CD4-positive, alpha-beta T cell treated with Interferon gamma for 1 hour (primary cell): ENCODE measurements around the gene ZNF778.
"Not testable (repeated sequence)": the region's sequence is repeated elsewhere in the genome, so short reads cannot be mapped to it uniquely, and the experiment has no call there.

ENCODE experiments used
- DNase-seq: peaks from one replicate; pipeline ENCODE4 v3.0.0-alpha.2; 2020

Gene ZNF778

GRCh38 chr16:89183463-89183862 lies 34.0 kb upstream of the ZNF778 start:
- no peak for DNase-seq

DNA sequence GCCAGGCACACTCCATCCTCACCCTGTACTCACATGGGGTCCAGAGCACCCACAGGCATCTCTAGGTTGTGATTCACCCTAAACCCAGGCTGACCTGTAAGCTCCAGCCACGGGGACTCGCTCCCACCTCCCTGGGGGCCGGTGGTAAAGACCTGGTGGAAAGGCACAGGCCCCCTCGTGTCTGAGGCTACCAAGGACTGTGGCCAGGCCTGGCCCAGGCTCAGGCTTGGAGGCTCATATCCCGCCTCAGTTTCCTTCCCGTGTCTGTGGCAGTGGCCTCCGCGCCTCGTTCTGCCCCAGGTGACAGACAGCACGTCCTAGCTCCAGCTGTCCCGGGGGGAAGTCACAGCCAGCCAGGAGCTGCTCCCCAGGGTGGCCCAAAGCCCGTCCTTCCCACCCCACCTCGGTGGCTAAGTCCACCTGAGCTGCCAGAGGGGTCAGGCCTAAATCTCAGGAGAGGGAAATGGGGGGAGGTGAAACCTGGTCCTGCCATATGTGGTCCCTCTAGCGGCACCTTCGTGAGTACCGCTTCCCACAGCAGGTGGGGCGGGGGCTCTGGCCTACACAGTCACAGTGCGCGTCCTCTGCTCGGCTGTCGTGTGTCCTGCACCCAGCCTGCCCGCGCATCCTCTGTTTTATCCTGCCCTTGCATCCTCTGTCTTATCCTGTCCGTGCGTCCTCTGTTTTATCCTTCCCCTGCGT lies 33.4 kb upstream of the ZNF778 start:
- no peak for DNase-seq

DNA sequence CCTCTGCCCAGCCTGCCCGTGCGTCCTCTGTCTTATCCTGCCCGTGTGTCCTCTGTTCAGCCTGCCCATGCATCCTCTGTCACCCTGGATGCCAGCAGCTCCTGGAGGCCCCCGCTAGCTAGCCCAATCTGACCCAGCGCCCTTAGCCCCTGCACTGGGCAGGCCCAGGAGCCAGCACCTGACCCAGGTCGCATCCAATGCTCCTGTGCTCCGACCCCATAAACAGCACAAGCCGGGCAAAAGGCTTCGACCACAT lies 32.9 kb upstream of the ZNF778 start:
- DNase-seq, result no peak

- no peak for DNase-seq
Measured at GRCh38 chr16:89184933-89185794, 32.3 kb upstream of the ZNF778 start.

GRCh38 chr16:89185887-89186592 lies 31.5 kb upstream of the ZNF778 start:
- DNase-seq, result not testable (repeated sequence)

GRCh38 chr16:89186593-89187031 lies 30.9 kb upstream of the ZNF778 start:
- not testable (repeated sequence) for DNase-seq

- DNase-seq, result no peak
Measured at GRCh38 chr16:89187032-89187769, 30.3 kb upstream of the ZNF778 start.

GRCh38 chr16:89187770-89188392 lies 29.6 kb upstream of the ZNF778 start:
- DNase-seq, result no peak

DNA sequence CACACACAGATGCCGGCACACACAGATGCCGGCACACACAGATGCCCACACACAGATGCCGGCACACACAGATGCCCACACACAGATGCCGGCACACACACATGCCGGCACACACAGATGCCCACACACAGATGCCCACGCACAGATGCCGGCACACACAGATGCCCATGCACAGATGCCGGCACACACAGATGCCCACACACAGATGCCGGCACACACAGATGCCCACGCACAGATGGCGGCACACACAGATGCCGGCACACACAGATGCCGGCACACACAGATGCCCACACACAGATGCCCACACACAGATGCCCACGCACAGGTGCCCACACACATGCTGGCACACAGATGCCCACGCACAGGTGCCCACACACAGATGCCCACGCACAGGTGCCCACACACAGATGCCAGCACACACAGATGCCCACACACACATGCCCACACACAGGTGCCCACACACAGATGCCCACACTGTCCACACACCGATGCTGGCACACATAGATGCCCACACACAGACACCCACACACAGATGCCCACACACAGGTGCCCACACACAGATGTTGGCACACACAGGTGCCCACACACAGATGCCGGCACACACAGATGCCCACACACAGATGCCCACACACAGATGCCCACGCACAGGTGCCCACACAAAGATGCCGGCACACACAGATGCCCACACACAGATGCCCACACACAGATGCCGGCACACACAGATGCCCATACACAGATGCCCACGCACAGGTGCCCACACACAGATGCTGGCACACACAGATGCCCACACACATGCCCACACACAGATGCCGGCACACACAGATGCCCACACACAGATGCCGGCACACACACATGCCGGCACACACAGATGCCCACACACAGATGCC lies 28.8 kb upstream of the ZNF778 start:
- DNase-seq, result not testable (repeated sequence)

- no peak for DNase-seq
Measured at GRCh38 chr16:89189358-89190025, 28.0 kb upstream of the ZNF778 start.

GRCh38 chr16:89190150-89190958 lies 27.1 kb upstream of the ZNF778 start:
- DNase-seq, result no peak

DNA sequence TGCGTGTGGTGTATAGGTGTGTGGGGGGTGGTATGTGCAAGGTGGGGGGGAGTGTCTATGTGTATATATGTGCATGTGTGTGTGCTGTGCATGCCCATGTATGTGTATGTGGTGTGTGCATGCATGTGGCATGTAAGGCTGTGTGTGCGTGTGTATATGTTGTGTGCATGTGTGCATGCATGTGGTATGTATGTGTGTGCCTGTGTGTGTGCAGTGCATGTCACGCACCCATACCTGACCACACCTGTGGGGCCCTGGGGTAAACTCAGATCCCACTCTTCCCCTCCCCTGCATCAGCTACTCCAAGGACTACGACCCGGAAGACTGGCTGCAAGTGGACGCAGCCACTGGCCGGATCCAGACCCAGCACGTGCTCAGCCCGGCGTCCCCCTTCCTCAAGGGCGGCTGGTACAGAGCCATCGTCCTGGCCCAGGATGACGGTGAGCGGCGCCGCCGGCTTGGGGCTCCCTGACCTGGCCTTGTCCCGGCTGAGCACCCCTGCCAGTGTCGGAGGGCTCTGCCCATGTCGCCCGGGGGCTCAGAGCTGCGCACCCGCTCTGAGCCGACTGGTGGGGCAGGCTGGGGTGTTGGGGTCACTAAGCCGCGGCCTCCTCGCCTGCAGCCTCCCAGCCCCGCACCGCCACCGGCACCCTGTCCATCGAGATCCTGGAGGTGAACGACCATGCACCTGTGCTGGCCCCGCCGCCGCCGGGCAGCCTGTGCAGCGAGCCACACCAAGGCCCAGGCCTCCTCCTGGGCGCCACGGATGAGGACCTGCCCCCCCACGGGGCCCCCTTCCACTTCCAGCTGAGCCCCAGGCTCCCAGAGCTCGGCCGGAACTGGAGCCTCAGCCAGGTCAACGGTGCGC lies 26.2 kb upstream of the ZNF778 start:
- no peak for DNase-seq

- no peak for DNase-seq
Measured at GRCh38 chr16:89191901-89192185, 25.7 kb upstream of the ZNF778 start.

- peak; percentile 87 for DNase-seq
Measured at GRCh38 chr16:89192186-89192955, 25.1 kb upstream of the ZNF778 start.

DNA sequence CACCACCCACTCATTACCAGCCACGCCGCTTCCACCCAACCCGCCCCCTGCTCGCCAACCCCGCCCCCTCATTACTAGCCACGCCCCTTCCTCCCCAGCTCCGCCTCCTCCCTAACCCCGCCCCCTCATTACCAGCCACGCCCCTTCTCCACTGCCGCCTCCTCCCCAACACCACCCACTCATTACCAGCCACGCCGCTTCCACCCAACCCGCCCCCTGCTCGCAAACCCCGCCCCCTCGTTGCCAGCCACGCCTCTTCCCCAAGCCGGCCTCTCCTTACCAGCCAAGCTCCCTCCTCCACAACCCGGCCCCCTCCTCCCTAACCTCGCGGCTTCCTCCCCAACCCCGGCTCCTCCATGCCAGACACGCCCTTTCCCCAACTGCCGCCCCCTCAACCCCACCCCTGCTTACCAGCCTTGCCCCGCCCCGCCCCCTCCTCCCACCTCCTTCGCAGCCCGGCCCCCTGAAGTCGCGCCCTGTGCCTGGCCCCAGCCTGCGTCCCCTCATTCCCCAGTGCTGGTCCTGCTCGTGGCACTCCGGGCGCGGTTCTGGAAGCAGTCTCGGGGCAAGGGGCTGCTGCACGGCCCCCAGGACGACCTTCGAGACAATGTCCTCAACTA lies 24.4 kb upstream of the ZNF778 start:
- peak; percentile 74 for DNase-seq

GRCh38 chr16:89193576-89194293 lies 23.8 kb upstream of the ZNF778 start:
- DNase-seq, result no peak
